K562 (cell line): ENCODE data around the gene ADAMTS2. TPM values are rescaled to one million over a fixed set of nuclear protein-coding genes. Genes with fewer than 3 reads are reported as not detected.

ENCODE experiments used
- polyA plus RNA-seq, 8 experiments: library from polyadenylated mRNA; depleted of rRNA in 4 of 8; stranded (reverse) in 5 of 8; unstranded in 3 of 8; fragments of >200 nt; fragmentation: Nextera tagmentation in 2 of 8; fragmentation: Illumina TruSeq in 1 of 8; extraction: Ambion mirVana in 2 of 8; extraction: Trizol in 1 of 8; gene quantifications; 2 replicates each; pipeline versions ENCODE4 v1.2.1 to v1.2.3, GENCODE V29; 2011 to 2014; ENCODE audit warnings: inconsistent platforms in 1 of 8, missing spikeins in 1 of 8
- total RNA-seq, 7 experiments: library from RNA; depleted of rRNA in 6 of 7; stranded (reverse); fragments of >200 nt in 6 of 7; fragmentation: Illumina TruSeq in 2 of 7; extraction: Trizol in 2 of 7; gene quantifications; 2 replicates each; pipeline versions ENCODE4 v1.2.1 to v1.2.3, GENCODE V29; 2011 to 2021; ENCODE audit warnings: low replicate concordance in 1 of 7
- TF ChIP-seq, protein P1 (sequence below): fragments of 450-650 bp; IDR thresholded peaks from 2 replicates; pipeline ENCODE4 v1.6.1; 2018; ENCODE audit not compliant: partially characterized antibody
- TF ChIP-seq, protein P2 (sequence below): fragments of 450-650 bp; IDR thresholded peaks from 2 replicates; pipeline ENCODE4 v1.6.1; 2016; ENCODE audit warnings: low read depth

ADAMTS2 gene
- total and polyA plus RNA-seq, 9 of the 15 experiments (the other 6 are each of a cell fraction or from before 2014, with no cell fraction given), result not detected

DNA sequence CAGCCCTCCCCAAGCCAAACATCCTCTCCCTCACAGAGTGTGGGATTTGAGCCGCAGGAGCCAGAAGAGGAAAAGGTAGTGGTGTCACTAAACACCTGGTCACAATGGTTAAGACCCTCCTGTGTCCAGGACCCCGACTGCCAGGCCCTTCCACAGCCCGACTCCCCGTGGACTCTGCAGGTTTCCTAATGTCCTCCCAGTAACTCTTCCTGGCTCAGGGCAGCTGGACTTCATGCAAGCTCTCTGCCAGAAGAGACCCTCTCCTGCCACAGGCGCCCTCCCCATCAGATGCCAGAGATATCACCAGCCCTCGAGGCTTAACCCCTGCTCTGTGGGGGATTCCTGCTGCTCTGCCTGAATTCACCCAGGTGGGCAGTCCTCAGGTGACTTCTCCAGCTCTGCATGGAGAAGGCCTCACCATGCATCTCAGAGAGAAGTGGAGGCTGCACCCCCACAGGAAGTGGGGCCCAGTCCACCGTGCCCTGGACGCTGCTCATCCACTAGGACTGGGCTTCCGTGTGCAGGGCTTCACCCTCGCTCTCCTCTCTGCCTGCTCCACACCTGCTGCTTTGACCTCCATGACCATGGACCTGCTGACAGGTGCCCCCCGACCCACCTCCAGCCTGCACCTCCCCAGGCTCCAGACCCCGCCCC lies 111.2 kb downstream of the ADAMTS2 start (continued):
- TF ChIP-seq, protein P1, sequence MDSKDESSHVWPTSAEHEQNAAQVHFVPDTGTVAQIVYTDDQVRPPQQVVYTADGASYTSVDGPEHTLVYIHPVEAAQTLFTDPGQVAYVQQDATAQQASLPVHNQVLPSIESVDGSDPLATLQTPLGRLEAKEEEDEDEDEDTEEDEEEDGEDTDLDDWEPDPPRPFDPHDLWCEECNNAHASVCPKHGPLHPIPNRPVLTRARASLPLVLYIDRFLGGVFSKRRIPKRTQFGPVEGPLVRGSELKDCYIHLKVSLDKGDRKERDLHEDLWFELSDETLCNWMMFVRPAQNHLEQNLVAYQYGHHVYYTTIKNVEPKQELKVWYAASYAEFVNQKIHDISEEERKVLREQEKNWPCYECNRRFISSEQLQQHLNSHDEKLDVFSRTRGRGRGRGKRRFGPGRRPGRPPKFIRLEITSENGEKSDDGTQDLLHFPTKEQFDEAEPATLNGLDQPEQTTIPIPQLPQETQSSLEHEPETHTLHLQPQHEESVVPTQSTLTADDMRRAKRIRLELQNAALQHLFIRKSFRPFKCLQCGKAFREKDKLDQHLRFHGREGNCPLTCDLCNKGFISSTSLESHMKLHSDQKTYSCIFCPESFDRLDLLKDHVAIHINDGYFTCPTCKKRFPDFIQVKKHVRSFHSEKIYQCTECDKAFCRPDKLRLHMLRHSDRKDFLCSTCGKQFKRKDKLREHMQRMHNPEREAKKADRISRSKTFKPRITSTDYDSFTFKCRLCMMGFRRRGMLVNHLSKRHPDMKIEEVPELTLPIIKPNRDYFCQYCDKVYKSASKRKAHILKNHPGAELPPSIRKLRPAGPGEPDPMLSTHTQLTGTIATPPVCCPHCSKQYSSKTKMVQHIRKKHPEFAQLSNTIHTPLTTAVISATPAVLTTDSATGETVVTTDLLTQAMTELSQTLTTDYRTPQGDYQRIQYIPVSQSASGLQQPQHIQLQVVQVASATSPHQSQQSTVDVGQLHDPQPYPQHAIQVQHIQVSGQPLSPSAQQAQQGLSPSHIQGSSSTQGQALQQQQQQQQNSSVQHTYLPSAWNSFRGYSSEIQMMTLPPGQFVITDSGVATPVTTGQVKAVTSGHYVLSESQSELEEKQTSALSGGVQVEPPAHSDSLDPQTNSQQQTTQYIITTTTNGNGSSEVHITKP, result no peak
- TF ChIP-seq, protein P2, sequence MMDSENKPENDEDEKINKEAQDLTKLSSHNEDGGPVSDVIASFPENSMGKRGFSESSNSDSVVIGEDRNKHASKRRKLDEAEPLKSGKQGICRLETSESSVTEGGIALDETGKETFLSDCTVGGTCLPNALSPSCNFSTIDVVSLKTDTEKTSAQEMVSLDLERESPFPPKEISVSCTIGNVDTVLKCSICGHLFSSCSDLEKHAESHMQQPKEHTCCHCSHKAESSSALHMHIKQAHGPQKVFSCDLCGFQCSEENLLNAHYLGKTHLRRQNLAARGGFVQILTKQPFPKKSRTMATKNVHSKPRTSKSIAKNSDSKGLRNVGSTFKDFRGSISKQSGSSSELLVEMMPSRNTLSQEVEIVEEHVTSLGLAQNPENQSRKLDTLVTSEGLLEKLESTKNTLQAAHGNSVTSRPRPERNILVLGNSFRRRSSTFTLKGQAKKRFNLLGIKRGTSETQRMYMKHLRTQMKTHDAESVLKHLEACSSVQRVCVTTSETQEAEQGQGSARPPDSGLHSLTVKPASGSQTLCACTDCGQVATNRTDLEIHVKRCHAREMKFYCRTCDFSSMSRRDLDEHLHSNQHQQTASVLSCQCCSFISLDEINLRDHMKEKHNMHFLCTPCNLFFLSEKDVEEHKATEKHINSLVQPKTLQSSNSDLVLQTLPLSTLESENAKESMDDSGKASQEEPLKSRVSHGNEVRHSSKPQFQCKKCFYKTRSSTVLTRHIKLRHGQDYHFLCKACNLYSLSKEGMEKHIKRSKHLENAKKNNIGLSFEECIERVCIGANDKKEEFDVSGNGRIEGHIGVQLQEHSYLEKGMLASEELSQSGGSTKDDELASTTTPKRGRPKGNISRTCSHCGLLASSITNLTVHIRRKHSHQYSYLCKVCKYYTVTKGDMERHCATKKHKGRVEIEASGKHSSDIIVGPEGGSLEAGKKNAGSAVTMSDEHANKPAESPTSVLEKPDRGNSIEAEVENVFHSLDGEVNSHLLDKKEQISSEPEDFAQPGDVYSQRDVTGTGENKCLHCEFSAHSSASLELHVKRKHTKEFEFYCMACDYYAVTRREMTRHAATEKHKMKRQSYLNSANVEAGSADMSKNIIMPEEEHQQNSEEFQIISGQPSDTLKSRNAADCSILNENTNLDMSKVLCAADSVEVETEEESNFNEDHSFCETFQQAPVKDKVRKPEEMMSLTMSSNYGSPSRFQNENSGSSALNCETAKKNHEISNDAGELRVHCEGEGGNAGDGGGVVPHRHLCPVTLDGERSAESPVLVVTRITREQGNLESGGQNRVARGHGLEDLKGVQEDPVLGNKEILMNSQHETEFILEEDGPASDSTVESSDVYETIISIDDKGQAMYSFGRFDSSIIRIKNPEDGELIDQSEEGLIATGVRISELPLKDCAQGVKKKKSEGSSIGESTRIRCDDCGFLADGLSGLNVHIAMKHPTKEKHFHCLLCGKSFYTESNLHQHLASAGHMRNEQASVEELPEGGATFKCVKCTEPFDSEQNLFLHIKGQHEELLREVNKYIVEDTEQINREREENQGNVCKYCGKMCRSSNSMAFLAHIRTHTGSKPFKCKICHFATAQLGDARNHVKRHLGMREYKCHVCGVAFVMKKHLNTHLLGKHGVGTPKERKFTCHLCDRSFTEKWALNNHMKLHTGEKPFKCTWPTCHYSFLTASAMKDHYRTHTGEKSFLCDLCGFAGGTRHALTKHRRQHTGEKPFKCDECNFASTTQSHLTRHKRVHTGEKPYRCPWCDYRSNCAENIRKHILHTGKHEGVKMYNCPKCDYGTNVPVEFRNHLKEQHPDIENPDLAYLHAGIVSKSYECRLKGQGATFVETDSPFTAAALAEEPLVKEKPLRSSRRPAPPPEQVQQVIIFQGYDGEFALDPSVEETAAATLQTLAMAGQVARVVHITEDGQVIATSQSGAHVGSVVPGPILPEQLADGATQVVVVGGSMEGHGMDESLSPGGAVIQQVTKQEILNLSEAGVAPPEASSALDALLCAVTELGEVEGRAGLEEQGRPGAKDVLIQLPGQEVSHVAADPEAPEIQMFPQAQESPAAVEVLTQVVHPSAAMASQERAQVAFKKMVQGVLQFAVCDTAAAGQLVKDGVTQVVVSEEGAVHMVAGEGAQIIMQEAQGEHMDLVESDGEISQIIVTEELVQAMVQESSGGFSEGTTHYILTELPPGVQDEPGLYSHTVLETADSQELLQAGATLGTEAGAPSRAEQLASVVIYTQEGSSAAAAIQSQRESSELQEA, result no peak
